ENCODE results near the gene GRK4.
A peak's percentile ranks its signal among the peaks of the same experiment; 100 is the strongest.
"Not testable (repeated sequence)": the region's sequence is repeated elsewhere in the genome, so short reads cannot be mapped to it uniquely, and the experiment has no call there.

Gene GRK4

DNA sequence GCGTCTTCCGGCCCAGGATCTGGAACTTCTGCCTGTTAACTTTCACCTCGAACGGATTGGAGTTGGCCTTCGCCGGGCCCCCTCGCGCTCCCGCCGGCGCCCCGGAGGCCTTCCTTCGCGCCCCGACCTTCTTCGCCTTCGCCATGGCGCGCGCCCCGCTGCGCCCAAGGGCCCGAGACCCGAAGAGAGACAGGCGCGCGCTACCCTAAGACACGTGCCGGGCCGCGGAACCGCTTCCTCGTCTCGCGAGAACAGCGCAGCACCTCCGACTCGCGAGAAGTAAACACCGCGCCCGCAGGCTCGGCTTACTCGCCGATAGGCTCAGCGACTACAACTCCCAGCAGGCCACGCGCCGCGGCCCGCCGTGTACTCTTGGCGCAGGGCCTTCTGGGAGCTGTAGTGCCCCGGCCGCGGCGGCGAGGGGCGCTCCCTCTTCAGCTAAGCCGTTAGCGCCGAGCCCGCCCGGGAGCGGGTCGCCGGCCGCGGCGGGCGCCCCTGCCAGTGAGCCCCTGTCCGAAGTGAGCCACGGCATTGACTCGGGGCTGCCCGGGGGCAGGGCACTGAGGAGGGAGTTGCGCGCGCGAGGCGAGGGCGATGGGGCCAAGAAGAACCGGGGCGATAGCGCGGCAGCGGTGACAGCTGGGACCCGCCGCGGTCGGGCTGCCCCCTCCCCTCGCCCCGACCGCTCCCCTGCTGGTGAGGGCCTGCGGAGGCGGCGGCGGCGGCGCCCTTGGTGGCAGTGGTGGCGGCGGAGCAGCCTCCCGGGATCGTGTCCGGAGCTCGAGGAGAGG is at the start of gene GRK4, which contains the start of gene NOP14:
Gene GRK4 (plus strand): TSS at position 397 of the 791 bp plus-strand sequence. CDS start 500 bp downstream, outside the sequence.
Gene NOP14 (minus strand): TSS at position 232 of the 791 bp plus-strand sequence. CDS start 87 bp downstream, at position 145.
- DNase-seq = peak; percentile 98

GRCh38 chr4:2914256-2915126 is 48.9 kb upstream of the GRK4 start:
- no peak for DNase-seq

- DNase-seq = no peak
These were observed 47.6 kb upstream of the GRK4 start for GRCh38 chr4:2915789-2916188.

- DNase-seq = not testable (repeated sequence)
These were observed 46.7 kb upstream of the GRK4 start for GRCh38 chr4:2916696-2917095.

GRCh38 chr4:2918300-2918699 is 45.1 kb upstream of the GRK4 start:
- not testable (repeated sequence) for DNase-seq

GRCh38 chr4:2918714-2919113 is 44.7 kb upstream of the GRK4 start:
- DNase-seq = not testable (repeated sequence)

DNA sequence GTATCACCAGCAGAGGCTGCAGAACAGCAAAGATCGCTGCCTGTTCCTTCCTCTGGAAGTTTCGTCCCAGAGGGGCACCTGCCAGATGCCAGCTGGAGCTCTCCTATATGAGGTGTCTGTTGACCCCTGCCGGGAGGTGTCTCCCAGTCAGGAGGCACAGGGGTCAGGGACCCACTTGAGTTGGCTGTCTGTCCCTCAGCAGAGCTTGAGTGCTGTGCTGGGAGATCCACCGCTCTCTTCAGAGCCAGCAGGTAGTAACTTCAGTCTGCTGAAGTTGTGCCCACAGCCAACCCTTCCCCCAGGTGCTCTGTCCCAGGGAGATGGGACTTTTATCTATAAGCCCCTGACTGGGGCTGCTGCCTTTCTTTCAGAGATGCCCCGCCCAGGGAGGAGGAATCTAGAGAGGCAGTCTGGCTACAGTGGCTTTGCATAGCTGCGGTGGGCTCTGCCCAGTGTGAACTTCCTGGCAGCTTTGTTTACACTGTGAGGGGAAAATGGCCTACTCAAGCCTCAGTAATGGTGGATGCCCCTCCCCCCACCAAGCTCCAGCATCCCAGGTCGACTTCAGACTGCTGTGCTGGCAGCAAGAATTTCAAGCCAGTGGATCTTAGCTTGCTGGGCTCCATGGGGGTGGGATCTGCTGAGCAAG is 40.8 kb upstream of the GRK4 start:
- peak; percentile 47 for DNase-seq

DNA sequence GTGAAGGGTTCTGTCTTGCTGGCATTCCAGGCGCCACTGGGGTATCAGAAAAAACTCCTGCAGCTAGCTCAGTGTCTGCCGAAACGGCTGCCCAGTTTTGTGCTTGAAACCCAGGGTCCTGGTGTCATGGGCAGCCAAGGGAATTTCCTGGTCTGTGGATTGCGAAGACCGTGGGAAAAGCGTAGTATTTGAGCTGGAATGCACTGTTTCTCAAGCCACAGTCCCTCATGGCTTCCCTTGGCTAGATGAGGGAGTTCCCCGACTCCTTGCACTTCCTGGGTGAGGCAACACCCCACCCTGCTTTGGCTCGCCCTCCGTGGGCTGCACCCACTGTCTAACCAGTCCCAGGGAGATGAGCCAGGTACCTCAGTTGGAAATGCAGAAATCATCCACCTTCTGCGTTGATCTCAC is 40.2 kb upstream of the GRK4 start:
- no peak for DNase-seq

GRCh38 chr4:2923668-2924173 is 39.6 kb upstream of the GRK4 start:
- no peak for DNase-seq

GRCh38 chr4:2924286-2924685 is 39.1 kb upstream of the GRK4 start:
- DNase-seq = no peak

DNA sequence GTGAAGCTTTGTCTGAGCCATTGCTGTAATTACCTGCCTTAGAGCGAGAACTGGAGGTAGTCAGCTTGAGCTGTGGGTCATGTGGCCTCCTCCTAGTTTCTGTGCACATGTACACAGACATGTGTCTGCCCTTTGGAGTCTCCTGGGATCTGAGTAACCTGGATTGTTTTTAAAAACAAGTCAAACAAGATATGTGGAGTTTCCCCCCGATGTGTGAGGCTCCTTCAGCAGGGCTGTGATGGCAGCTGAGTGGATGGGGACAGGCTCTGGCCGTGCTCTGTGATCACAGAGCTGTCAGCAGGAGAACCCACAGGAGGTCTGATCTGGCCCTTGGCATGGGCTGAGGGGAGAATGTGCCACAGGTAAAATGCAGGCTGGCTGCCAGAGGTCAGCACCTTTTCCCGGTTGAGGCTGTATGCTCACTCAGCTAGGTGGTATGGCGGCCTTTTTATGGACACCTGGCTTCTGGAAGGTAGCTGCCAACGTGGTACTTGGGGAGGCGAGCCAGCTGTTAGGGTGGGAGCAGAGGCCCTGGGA is 38.5 kb upstream of the GRK4 start:
- peak; percentile 85 for DNase-seq

DNA sequence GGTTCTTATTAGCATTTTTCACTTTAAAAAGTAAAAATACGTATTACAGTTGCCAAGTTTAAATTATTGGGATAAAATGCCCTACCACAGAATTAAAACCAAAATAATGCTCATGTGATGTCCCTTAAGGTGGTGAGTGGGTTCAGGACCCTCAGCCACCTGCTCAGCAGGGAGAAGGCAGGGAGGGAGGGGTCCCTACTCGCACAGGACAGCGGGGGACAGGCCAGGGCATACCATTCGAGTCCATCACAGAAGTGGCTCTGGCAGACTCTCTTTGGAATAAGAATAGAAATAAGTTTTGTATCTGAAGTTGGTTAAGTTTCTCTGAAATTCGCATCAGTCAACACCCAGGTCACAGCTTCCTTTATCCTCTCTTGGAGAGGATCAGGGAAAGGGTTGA is 37.9 kb upstream of the GRK4 start:
- DNase-seq = no peak

GRCh38 chr4:2925931-2926860 is 37.2 kb upstream of the GRK4 start:
- no peak for DNase-seq

DNA sequence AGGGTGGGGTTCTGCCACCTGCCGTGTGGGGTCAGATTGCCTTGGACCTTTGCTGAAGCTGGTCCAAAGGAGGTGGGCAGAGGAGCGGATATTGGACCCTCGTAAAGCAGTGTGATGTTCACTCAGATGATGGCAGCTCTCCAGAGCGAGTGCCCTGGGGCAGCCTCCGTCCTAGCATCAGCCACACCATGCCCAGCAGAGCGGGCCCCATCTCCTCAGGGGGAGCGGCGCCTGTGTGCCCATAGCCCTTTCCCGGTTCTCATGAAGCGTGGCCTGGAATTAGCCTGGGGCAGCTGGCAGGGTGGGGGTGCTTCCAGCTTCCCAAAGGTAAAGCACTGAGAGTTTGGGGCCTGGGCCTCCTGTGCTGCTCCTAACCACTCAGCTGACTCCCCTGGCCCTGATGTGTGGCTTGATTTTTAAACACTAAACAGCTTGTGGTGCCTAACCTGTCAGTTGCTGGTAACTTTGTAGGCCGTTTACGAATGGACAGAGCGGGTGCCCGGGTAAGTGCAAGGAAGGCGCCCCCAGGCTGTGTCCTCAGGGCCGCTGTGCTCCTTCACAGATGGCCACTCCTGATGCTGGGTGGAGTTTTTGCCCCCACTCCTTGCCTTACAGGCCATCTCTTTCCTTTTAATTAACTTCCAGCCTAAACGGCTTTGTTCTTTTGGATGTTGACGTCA is 36.2 kb upstream of the GRK4 start:
- no peak for DNase-seq

- DNase-seq = no peak
These were observed 35.7 kb upstream of the GRK4 start for GRCh38 chr4:2927696-2928075.

- DNase-seq = no peak
These were observed 34.9 kb upstream of the GRK4 start for GRCh38 chr4:2928242-2929176.

DNA sequence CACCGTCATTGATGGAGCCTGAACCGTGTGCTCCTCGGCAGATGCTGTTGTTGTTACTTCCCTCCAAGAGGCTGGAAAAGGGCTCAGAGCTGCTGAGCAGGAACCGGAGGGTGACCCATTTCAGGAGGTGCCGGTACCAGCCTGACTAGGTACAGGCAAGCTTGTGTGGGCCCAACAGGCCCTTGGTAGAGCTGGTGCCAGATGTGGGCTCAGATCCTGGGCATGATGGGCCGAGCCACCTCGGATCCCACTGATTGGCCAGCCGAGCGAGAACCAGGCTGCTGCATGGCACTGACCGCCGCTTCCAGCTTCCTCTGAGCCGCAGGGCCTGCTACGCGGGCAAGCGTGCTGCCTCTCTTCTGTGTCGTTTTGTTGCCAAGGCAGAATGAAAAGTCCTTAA is 33.9 kb upstream of the GRK4 start:
- no peak for DNase-seq

DNA sequence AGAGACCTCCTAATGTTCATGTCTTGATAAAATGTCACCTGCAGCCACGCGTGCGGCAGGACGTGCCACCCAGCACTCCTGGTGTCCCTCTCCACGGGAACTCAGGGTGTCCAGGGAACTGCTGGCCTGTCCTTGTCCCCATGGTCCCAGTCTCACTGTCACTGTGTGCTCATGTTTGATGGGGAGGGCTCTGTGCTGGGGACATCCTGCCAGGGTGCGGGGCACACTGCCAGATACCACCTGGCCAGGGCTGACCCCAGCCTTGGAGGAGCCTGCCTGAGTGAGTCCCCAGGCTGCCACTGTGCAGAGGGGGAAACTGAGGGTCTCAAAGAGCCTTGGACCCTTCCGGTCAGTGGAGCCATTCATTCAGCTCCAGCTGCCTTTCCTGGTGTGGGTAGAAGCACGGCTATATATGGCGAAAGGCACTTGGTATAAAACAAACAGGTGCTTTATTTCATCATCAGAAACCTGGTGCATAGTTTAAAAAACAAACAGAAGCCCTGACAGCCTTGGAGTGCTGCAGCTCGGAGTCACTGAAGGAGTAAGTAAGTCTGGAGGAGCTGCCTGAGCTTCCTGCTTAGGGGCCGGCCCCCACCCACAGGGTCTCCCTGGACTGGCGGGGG is 33.1 kb upstream of the GRK4 start:
- no peak for DNase-seq

DNA sequence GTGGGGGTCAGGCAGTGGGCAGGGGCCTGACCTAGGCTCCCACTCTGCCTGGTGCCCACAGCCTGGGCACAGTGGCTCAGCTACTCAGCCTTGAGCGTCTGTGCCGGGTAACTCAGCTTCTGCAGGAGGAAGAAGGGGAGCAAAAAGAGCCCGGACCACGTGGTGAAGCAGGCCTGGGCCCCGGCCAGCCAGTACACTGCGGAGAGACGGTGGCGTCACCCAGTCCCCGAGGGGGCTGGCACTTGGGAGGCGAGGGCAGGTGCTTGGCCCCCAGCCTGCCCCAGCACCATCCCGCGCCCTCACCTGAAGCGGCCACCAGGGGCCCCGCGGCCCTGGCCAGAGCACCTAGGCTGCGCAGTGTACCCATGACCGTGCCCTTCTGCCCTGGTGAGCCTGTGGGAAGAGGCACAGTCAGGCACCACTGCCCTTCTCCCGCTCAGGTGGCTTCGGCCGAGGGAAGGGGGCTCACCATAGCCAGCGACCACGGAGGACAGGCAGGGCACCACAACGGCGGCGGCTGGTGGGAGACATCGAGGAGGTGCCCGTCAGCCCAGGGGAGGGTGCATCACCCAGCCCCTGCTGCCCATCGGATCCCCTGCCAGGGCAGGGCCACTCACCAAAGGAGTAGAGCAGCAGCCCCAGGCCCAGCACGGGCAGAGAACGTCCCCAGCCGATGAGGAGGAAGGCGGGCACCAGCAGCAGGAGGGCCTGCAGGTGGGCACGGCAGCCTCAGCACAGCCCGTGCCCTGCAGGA is 32.4 kb upstream of the GRK4 start:
- DNase-seq = no peak
